Fibroblast of the aortic adventitia (primary cell): ENCODE data around the gene EDEM3. TPM values are rescaled to one million over a fixed set of nuclear protein-coding genes. Genes with fewer than 3 reads are reported as not detected.
"Not testable (repeated sequence)": the region's sequence is repeated elsewhere in the genome, so short reads cannot be mapped to it uniquely, and the experiment has no call there.

Experiments
- DNase-seq: peaks from one replicate; pipeline ENCODE4 v3.0.0-alpha.2; 2010; ENCODE audit warnings: low read depth
- H3K4me3 ChIP-seq: 2 replicates; pipeline ENCODE4 v1.5.1; 2011; ENCODE audit warnings: low read depth, mild to moderate bottlenecking, control low read depth, low read length, moderate library complexity
- total RNA-seq: library from RNA; depleted of rRNA; stranded (reverse); fragments of >200 nt; gene quantifications from 2 replicates; pipeline ENCODE4 v1.2.3, GENCODE V29; 2012; ENCODE audit warnings: low replicate concordance
- TF ChIP-seq, protein P1 (sequence below): IDR thresholded peaks from 2 replicates; pipeline ENCODE4 v1.5.1; 2011; ENCODE audit warnings: mild to moderate bottlenecking, low read length, control low read depth, inconsistent platforms; ENCODE audit not compliant: insufficient read depth

Gene EDEM3
- total RNA-seq, 1 donor, result 47.0 TPM

GRCh38 chr1:184693011-184693410, 61.6 kb downstream of the EDEM3 start:
- TF ChIP-seq, protein P1, sequence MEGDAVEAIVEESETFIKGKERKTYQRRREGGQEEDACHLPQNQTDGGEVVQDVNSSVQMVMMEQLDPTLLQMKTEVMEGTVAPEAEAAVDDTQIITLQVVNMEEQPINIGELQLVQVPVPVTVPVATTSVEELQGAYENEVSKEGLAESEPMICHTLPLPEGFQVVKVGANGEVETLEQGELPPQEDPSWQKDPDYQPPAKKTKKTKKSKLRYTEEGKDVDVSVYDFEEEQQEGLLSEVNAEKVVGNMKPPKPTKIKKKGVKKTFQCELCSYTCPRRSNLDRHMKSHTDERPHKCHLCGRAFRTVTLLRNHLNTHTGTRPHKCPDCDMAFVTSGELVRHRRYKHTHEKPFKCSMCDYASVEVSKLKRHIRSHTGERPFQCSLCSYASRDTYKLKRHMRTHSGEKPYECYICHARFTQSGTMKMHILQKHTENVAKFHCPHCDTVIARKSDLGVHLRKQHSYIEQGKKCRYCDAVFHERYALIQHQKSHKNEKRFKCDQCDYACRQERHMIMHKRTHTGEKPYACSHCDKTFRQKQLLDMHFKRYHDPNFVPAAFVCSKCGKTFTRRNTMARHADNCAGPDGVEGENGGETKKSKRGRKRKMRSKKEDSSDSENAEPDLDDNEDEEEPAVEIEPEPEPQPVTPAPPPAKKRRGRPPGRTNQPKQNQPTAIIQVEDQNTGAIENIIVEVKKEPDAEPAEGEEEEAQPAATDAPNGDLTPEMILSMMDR, result no peak
- DNase-seq, result no peak
- H3K4me3 ChIP-seq, result no peak overlapping the region

DNA sequence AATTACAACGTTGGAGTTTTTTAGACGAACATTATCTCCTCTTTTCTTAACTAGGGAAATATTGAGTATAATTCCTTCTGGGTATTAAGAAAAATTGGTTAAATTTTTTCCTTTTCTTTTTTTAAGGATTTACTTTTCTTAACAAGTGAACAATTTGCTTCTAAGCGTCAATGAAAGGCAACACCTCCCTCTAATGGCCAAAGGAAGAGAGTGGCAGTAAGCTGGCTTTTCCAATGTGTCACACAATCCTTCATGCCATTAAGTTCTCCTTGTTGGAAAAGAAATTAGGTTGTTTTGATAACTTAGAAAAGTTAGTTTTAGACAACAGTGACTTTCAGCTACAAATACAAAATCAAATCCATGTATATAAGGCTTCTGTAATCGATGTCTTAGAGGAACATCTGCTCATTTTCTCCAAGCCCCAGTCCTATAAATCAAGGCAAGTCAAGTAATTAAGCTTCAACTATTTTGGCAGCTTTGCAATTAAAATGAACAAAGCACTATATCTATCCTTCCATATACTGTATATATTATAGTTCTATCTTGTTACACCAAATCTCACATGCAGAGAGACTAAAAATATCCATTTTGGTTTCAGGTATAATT, 62.8 kb downstream of the EDEM3 start:
- TF ChIP-seq, protein P1, result peak; percentile 85
- peak; percentile 76 for DNase-seq
- no peak overlapping the region for H3K4me3 ChIP-seq

DNA sequence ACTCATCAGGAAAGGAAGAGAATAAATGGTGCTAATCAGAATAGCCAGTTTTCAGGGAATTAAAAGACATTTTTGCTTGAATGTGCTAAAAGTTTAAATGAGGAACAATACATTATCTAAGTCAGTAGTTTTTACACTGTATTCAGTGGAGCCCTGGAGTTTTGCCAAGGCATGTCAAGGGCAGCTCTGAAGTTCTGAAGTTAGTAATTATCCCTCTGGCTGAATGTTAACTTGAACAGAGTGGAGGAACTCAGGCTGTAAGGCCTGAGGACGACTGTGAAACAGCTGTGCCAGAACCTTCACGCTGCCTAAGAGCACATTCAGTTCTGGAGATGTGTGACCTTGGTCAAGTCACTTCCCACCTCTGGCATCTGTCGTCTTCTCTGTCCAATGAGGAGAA, 68.1 kb downstream of the EDEM3 start:
- peak; percentile 14 for DNase-seq
- TF ChIP-seq, protein P1, result no peak
- no peak overlapping the region for H3K4me3 ChIP-seq

DNA sequence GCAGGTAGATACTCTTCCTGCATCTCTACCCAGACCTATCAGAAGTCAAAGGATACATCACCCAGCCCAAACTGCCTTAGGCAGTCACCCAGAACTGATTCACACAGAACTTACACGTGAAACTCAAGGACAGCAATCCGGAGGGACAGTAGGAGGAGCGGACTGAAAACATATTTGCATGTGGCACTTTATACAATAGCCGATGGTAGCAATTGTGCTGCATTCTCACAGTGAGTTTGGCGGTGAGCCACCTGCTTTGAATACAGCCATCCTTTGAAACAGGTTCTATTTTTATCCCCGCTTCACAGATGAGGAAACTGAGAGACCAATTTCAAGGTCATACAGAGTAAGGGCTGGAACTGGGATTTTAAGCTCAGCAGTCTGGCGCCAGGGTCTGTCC, 69.5 kb downstream of the EDEM3 start:
- DNase-seq, result no peak
- H3K4me3 ChIP-seq, result no peak overlapping the region
- TF ChIP-seq, protein P1, result no peak

DNA sequence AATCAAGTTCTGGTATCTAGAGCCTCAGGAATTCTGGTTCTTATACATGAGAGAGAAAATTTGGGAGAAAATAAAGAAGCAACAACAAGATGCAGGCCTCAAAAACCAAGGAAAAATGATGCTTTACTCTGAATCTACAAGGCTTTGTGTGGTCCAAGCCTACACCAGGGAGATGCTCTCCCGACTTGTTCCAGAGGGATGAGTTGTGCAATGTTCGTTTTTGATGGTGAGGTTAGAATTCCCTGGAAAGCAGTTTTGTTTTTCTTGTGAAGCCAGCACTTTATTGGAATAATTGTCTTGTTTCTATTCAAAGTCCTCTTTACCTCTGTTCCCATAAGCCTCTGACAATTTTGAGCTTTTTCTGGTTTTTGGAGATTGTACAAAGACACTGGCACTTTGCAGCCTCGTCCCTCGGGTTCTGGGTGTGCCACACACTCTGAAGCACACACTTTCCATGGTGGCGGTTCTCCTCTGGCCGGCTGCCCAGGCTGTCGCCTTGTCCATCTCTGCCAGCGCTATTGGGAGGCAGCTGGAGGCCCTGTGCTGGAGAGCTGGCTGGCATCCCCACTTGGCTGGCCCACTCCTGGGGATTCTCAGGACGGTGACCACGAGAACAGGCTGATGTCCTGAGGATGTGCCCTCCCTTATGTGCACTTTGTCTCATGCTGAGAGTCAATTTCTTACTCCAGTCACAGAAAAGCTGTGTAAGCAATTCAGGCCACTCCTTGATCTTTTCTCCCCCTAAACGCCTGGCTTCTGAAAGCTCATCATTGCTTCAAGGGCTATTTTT, 70.2 kb downstream of the EDEM3 start:
- no peak overlapping the region for H3K4me3 ChIP-seq
- TF ChIP-seq, protein P1, result no peak
- peak; percentile 24 for DNase-seq

- H3K4me3 ChIP-seq, result no peak overlapping the region
- TF ChIP-seq, protein P1, result no peak
Measured at GRCh38 chr1:184682956-184683355, 71.7 kb downstream of the EDEM3 start.

DNA sequence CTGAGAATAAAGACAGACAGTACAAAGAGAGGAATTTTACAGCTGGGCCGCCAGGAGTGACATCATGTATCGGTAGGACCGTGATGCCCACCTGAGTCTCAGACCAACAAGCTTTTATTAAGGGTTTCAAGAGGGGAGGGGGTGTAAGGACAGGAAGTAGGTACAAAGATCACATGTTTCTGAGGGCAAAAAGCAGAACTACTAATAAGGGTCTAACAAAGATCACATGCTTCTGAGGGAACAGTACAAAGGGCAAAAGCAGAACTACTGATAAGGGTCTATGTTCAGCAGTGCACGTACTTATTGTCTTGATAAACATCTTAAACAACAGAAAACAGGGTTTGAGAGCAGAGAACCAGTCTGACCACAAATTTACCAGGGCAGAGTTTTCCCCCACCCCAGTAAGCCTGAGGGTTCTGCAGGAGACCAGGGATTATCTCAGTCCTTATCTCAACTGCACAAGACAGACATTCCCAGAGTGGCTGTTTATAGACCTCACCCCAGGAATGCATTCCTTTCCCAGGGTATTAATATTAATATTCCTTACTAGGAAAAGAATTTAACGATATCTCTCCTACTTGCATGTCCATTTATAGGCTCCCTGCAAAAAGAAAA, 73.9 kb downstream of the EDEM3 start:
- not testable (repeated sequence) for DNase-seq, H3K4me3 ChIP-seq

More at GRCh38 chr1:184682956-184683355, 71.7 kb downstream of the EDEM3 start:
- DNase-seq, result no peak

- not testable (repeated sequence) for H3K4me3 ChIP-seq, DNase-seq
Measured at GRCh38 chr1:184679472-184679871, 75.2 kb downstream of the EDEM3 start.
